Esophagus muscularis mucosa (tissue), 4 donors: ENCODE results near the gene MBTPS1. TPM values are rescaled to one million over a fixed set of nuclear protein-coding genes. Genes with fewer than 3 reads are reported as not detected.

Source experiments
- DNase-seq: peaks from one replicate; pipeline ENCODE4 v3.0.0-alpha.2; 2017; ENCODE audit errors: extremely low spot score
- H3K27ac ChIP-seq, 4 donors: fragments of 200-600 bp; sonication (generic); replicated peaks in 1 of 4; 1 replicate in 3 of 4; 2 replicates in 1 of 4; pipeline ENCODE4 v1.5.1; 2016 to 2019; ENCODE audit warnings: mild to moderate bottlenecking in 1 of 4
- H3K27me3 ChIP-seq, 4 donors: fragments of 200-600 bp; sonication (generic); one replicate each; pipeline versions ENCODE4 v1.5.1 to v1.6.0; 2016 to 2019
- H3K36me3 ChIP-seq, 4 donors: fragments of 200-600 bp; sonication (generic); one replicate each; pipeline ENCODE4 v1.5.1; 2016 to 2019
- H3K4me1 ChIP-seq, 4 donors: fragments of 200-600 bp; sonication (generic); one replicate each; pipeline ENCODE4 v1.5.1; 2016 to 2019
- H3K4me3 ChIP-seq, 4 donors: fragments of 200-600 bp; sonication (generic); 1 replicate in 2 of 4; 2 replicates in 2 of 4; pipeline ENCODE4 v1.5.1; 2016 to 2019; ENCODE audit warnings: mild to moderate bottlenecking in 4 of 4, moderate library complexity in 1 of 4
- H3K9me3 ChIP-seq, 4 donors: fragments of 200-600 bp; sonication (generic); 1 replicate in 3 of 4; 2 replicates in 1 of 4; pipeline ENCODE4 v1.5.1; 2016 to 2019
- CTCF ChIP-seq, 3 experiments: fragments of 200-600 bp in 2 of 3; fragments of 450-650 bp in 1 of 3; sonication (generic) in 2 of 3; IDR thresholded peaks; one replicate each; pipeline ENCODE4 v1.5.1; 2017 to 2019; ENCODE audit warnings: antibody characterized with exemption in 3 of 3, mild to moderate bottlenecking in 2 of 3, moderate library complexity in 1 of 3
- EP300 ChIP-seq: sonication (generic); formaldehyde crosslinking; IDR thresholded peaks from one replicate; pipeline ENCODE4 v1.6.1; 2017; ENCODE audit warnings: antibody characterized with exemption
- POLR2A ChIP-seq: fragments of 450-650 bp; IDR thresholded peaks from one replicate; pipeline ENCODE4 v1.6.1; 2017; ENCODE audit warnings: antibody characterized with exemption, moderate library complexity, mild to moderate bottlenecking, low read depth
- POLR2AphosphoS5 ChIP-seq, 2 donors: sonication (generic); formaldehyde crosslinking; IDR thresholded peaks; one replicate each; pipeline ENCODE4 v1.6.1; 2017; ENCODE audit warnings: antibody characterized with exemption in 2 of 2
- WGBS: methylation state at CpG from one replicate; pipeline ENCODE4 v1.1.5; 2018; 5-methylcytosine and 5-hydroxymethylcytosine counted together
- intact Hi-C: fragments of 100-400 bp; cut with DNase I; formaldehyde crosslinking; loops from one replicate; pipeline ENCODE4 v1.15.1; 2023
- small RNA-seq, 3 donors: library from RNA; depleted of rRNA; stranded (forward); fragments of <200 nt; gene quantifications; one replicate each; pipeline ENCODE3, GENCODE V24; 2016
- total RNA-seq, 4 donors: library from RNA; depleted of rRNA; stranded (reverse); fragments of >200 nt; gene quantifications; one replicate each; pipeline versions ENCODE4 v1.1.0 to v1.2.1, GENCODE V29; 2016

Gene MBTPS1
- total RNA-seq, 4 donors from 2014 or later, result 72.4 to 86.6 (median 82.6) TPM

GRCh38 chr16:84005391-84005790 is 111.4 kb downstream of the MBTPS1 start:
- WGBS, result 91% methylated on average over 5 of the region's 5 CpGs
- H3K4me1 ChIP-seq, result no peaks in the 10 kb centered on the region
- intact Hi-C loops, result no loop called here
- TF ChIP-seq EP300 (no peak), POLR2AphosphoS5 (IDR thresholded peaks at IDR 0.05) (no peak), CTCF (IDR thresholded peaks at IDR 0.05) (no peak)
- no peak for DNase-seq
- no peaks in the 10 kb centered on the region for H3K36me3 ChIP-seq
- H3K27ac ChIP-seq, result no peak overlapping the region
- H3K9me3 ChIP-seq, result no peaks in the 10 kb centered on the region
- H3K27me3 ChIP-seq, result peaks cover 0 to 23% (median 0%) of the 10 kb centered on the region in 4 donors
- H3K4me3 ChIP-seq, result no peak overlapping the region

DNA sequence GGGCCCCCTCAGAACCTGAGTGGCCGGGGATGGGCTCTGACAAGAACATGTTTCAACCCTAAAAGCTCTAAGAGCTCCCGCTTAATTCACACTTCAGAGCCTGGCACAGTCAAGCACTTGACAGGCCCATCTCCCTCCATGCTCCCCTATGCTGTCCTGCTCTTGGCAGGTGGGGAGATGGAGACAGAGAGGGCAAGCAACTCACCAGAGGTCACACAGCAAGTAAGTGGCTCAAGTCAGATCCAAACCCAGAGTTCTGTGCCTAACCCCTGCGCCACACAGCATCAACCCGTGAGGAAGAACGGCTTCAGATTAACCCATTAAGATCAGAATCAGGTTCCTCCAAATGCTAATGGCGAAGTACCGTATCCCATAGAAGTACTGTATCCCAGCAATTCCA is 112.3 kb downstream of the MBTPS1 start:
- intact Hi-C loops, result no loop called here
- no peaks in the 10 kb centered on the region for H3K9me3 ChIP-seq
- TF ChIP-seq POLR2A (no peak), EP300 (no peak), POLR2AphosphoS5 (IDR thresholded peaks at IDR 0.05) (no peak), CTCF (IDR thresholded peaks at IDR 0.05) (no peak)
- no peak overlapping the region for H3K4me3 ChIP-seq
- H3K36me3 ChIP-seq, result no peaks in the 10 kb centered on the region
- H3K27me3 ChIP-seq, result peaks cover 0 to 20% (median 0%) of the 10 kb centered on the region in 4 donors
- H3K4me1 ChIP-seq, result no peaks in the 10 kb centered on the region
- no peak for DNase-seq
- WGBS, result 80% methylated on average over 5 of the region's 7 CpGs
- H3K27ac ChIP-seq, result no peak overlapping the region

Small RNA genes within 50 kb of the gene (small RNA-seq; reads per million reads assigned to genes)
- 0 reads per million in 3 donors for gene RNA5SP432

Other genes starting within 250 kb of the MBTPS1 start
- 10 to 100 TPM in 2 of 4 donors, 1 to 10 TPM in 2; 9.6 to 15.8 (median 12.3) TPM for gene MLYCD, start 217.8 kb downstream of the MBTPS1 start, total RNA-seq
- gene OSGIN1, start 163.7 kb downstream of the MBTPS1 start, total RNA-seq, result 10 to 100 TPM in 3 of 4 donors, 1 to 10 TPM in 1; 7.1 to 17.6 (median 13.8) TPM
- gene NECAB2, start 148.7 kb downstream of the MBTPS1 start, total RNA-seq, result not detected
- not detected for gene SLC38A8, start 74.1 kb downstream of the MBTPS1 start, total RNA-seq
- gene HSDL1, start 28.2 kb upstream of the MBTPS1 start, total RNA-seq, result 10 to 100 TPM in 3 of 4 donors, 1 to 10 TPM in 1; 7.1 to 14.6 (median 11.4) TPM
- gene DNAAF1, start 28.4 kb upstream of the MBTPS1 start, total RNA-seq, result under 1 TPM in 2 of 4 donors, not detected in 2; 0.66 to 0.78 TPM
- 10 to 100 TPM; 15.6 to 39.6 (median 21.8) TPM for gene TAF1C, start 70.1 kb upstream of the MBTPS1 start, total RNA-seq
- under 1 TPM in 3 of 4 donors, not detected in 1; 0.42 to 0.83 (median 0.80) TPM for gene ADAD2, start 74.2 kb upstream of the MBTPS1 start, total RNA-seq
- not detected for gene KCNG4, start 123.1 kb upstream of the MBTPS1 start, total RNA-seq
- 10 to 100 TPM in 2 of 4 donors, 1 to 10 TPM in 2; 4.6 to 29.9 (median 15.6) TPM for gene WFDC1, start 177.9 kb upstream of the MBTPS1 start, total RNA-seq